ENCODE data around the gene FLT4. TPM values are rescaled to one million over a fixed set of nuclear protein-coding genes. Genes with fewer than 3 reads are reported as not detected.

The FLT4 gene
- polyA plus RNA-seq, 2 of the 4 experiments (the other 2 are of a cell fraction) = 2.0 to 2.6 TPM

DNA sequence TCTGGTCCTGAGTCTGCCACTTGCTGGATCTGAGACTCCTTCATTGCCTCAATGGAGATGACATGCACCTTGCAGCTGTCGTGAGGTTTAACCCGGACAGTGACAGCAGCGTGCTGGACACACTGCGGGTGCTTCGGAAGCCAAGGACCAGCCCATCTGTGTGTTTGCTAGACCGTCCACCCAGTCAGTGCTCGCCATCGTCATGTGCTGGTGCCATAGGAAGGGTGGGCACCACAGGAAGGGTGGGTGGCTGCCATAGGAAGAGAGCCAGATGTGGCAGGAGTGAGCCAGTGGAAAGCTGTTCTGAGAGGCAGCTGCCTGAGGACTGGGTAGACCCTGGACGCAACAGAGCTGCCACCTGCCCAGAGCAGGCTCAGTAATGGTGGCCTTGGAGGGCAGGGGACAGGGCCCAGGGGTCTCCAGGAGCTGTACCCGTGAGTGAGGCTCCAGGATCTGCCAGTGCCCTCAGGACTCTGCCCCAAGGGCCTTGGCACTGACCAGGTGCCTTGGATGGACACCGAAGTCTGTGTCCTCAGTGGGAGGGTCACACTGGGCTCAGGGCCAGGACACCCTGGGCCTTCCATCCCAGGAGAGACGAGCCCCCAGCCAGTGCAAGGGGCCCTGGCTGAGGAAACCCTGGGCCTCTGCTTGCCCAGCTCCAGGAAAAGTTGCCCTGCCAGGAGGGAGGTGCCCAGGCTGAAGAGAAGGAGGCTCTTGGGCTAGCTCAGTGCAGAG is 21.8 kb downstream of the FLT4 start (continued):
- TF ChIP-seq, protein P1, sequence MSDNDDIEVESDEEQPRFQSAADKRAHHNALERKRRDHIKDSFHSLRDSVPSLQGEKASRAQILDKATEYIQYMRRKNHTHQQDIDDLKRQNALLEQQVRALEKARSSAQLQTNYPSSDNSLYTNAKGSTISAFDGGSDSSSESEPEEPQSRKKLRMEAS (IDR thresholded peaks at IDR 0.05) = no peak
- TF ChIP-seq EHMT2 (IDR thresholded peaks at IDR 0.05; ENCODE audit: low read depth) (no peak), GATA3 (IDR thresholded peaks at IDR 0.05; ENCODE audit: borderline replicate concordance) (no peak), TP53 (CRISPR knock-in tag; IDR thresholded peaks at IDR 0.05) (no peak), HDAC2 (IDR thresholded peaks at IDR 0.05) (no peak), RARB (CRISPR knock-in tag; IDR thresholded peaks at IDR 0.05) (no peak)

DNA sequence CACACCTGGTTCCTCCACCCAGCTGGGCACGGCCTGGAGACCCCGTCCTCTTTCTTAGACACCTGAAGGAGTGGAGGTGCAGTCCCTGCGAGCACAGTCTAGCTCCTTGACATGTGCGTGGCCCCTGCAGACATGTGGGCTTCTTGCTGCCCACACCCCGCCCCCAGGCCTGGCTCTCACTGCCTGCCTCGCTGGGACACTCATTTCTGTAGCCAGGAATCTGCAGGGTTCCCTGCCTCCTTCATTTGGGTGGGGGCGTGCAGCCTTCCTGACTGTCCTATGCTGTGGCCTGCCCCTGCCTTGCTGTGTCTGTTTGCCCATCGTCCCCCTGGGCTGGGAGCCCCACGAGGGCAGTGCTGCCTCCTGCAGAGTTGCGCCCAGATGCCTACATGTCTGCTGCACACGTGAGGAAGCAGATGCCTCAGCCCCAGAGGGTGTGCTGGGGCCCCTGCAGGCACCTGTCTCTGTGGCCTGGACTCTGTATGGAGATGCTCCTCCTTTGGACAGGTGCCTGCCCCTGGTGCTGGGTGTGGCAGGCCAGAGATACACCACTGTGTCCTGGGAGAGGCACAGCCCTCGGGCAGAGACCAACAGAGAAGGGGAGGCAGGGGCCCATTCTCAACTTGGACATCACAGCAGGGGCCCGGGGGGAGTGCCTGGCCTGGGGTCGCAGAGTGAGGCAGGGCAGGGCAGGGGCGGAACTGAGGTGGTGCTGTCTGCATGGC is 22.6 kb downstream of the FLT4 start:
- Histone ChIP-seq H3K4me2 (no peak overlapping the region), H3K4me3 (no peak overlapping the region), H3K4me1 (no peaks in the 10 kb centered on the region), H3K9me3 (no peaks in the 10 kb centered on the region), H3K27ac (no peak overlapping the region)
- DNase-seq (ENCODE audit: low read depth in 1 of 2, low spot score in 1 of 2) (no peak), FAIRE-seq (no peak), ATAC-seq (no peak)
- 58% methylated on average over 12 of the region's 15 CpGs for WGBS (ENCODE audit: missing lambda C conversion rate)
- POLR2A ChIA-PET = no interaction called here
- TF ChIP-seq, protein P2, sequence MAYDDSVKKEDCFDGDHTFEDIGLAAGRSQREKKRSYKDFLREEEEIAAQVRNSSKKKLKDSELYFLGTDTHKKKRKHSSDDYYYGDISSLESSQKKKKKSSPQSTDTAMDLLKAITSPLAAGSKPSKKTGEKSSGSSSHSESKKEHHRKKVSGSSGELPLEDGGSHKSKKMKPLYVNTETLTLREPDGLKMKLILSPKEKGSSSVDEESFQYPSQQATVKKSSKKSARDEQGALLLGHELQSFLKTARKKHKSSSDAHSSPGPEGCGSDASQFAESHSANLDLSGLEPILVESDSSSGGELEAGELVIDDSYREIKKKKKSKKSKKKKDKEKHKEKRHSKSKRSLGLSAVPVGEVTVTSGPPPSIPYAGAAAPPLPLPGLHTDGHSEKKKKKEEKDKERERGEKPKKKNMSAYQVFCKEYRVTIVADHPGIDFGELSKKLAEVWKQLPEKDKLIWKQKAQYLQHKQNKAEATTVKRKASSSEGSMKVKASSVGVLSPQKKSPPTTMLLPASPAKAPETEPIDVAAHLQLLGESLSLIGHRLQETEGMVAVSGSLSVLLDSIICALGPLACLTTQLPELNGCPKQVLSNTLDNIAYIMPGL (CRISPR knock-in tag; IDR thresholded peaks at IDR 0.05; ENCODE audit: borderline replicate concordance) = no peak
- TF ChIP-seq, protein P3, sequence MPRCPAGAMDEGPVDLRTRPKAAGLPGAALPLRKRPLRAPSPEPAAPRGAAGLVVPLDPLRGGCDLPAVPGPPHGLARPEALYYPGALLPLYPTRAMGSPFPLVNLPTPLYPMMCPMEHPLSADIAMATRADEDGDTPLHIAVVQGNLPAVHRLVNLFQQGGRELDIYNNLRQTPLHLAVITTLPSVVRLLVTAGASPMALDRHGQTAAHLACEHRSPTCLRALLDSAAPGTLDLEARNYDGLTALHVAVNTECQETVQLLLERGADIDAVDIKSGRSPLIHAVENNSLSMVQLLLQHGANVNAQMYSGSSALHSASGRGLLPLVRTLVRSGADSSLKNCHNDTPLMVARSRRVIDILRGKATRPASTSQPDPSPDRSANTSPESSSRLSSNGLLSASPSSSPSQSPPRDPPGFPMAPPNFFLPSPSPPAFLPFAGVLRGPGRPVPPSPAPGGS (IDR thresholded peaks at IDR 0.05) = no peak
- TF ChIP-seq KDM1A (IDR thresholded peaks at IDR 0.05; ENCODE audit: low read depth) = no peak
- TF ChIP-seq, protein P4, sequence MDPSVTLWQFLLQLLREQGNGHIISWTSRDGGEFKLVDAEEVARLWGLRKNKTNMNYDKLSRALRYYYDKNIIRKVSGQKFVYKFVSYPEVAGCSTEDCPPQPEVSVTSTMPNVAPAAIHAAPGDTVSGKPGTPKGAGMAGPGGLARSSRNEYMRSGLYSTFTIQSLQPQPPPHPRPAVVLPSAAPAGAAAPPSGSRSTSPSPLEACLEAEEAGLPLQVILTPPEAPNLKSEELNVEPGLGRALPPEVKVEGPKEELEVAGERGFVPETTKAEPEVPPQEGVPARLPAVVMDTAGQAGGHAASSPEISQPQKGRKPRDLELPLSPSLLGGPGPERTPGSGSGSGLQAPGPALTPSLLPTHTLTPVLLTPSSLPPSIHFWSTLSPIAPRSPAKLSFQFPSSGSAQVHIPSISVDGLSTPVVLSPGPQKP (IDR thresholded peaks at IDR 0.05; ENCODE audit: low read depth, low read length) = no peak
- TF ChIP-seq JUN (IDR thresholded peaks at IDR 0.05) = no peak
- no peak for TF ChIP-seq HOXB13 (CRISPR knock-in tag; IDR thresholded peaks at IDR 0.05; ENCODE audit: low read depth)
- no peak for TF ChIP-seq POLR2A (IDR thresholded peaks at IDR 0.05; ENCODE audit: low read length)
- TF ChIP-seq ZC3H11A (IDR thresholded peaks at IDR 0.05) = no peak
- TF ChIP-seq HOXB5 (CRISPR knock-in tag; IDR thresholded peaks at IDR 0.05) = no peak
- no peak for TF ChIP-seq HOXA7 (CRISPR knock-in tag; IDR thresholded peaks at IDR 0.05)
- TF ChIP-seq CHD2 (IDR thresholded peaks at IDR 0.05; ENCODE audit: low read length, partially characterized antibody) = no peak
- no peak for TF ChIP-seq JUNB (IDR thresholded peaks at IDR 0.05)
- TF ChIP-seq EHMT2 (IDR thresholded peaks at IDR 0.05; ENCODE audit: low read depth) = no peak
- TF ChIP-seq RARB (CRISPR knock-in tag; IDR thresholded peaks at IDR 0.05) = no peak
- TF ChIP-seq MYC (IDR thresholded peaks at IDR 0.05; ENCODE audit: borderline replicate concordance, low read length) = no peak
- no peak for TF ChIP-seq KDM5A (IDR thresholded peaks at IDR 0.05)
- TF ChIP-seq CHD4 (IDR thresholded peaks at IDR 0.05; ENCODE audit: borderline replicate concordance) = no peak
- CTCF ChIA-PET = interaction anchor here (4.1 kb wide), 1 partner anchor 8 kb away, joined by 32 read pairs; no protein-coding TSS in a partner anchor

All from A549 (cell line).